NCI-H2196 (cell line): Measurements from ENCODE around the gene TGM4.
"Not testable (repeated sequence)": the region's sequence is repeated elsewhere in the genome, so short reads cannot be mapped to it uniquely, and the experiment has no call there.

Source experiments
- DNase-seq: peaks from one replicate; lab custom pipeline; 2025; ENCODE audit not compliant: unreplicated experiment; lab: John Stamatoyannopoulos, UW

The TGM4 gene

GRCh38 chr3:44913868-44914468 is 39.6 kb downstream of the TGM4 start:
- DNase-seq: peak; percentile 46

- DNase-seq: no peak
Measured at GRCh38 chr3:44914936-44915335, 40.5 kb downstream of the TGM4 start.

- DNase-seq: no peak
Measured at GRCh38 chr3:44915702-44916438, 41.5 kb downstream of the TGM4 start.

GRCh38 chr3:44918087-44918486 is 43.7 kb downstream of the TGM4 start:
- no peak for DNase-seq

- DNase-seq: no peak
Measured at GRCh38 chr3:44918581-44918980, 44.2 kb downstream of the TGM4 start.

- DNase-seq: no peak
Measured at GRCh38 chr3:44920081-44920480, 45.7 kb downstream of the TGM4 start.

- no peak for DNase-seq
Measured at GRCh38 chr3:44923632-44924456, 49.4 kb downstream of the TGM4 start.

- no peak for DNase-seq
Measured at GRCh38 chr3:44924457-44925084, 50.2 kb downstream of the TGM4 start.

- DNase-seq: no peak
Measured at GRCh38 chr3:44926172-44926571, 51.8 kb downstream of the TGM4 start.

GRCh38 chr3:44926921-44927320 is 52.5 kb downstream of the TGM4 start:
- DNase-seq: no peak

GRCh38 chr3:44927371-44927770 is 53.0 kb downstream of the TGM4 start:
- no peak for DNase-seq

- DNase-seq: no peak
Measured at GRCh38 chr3:44929782-44930181, 55.4 kb downstream of the TGM4 start.

GRCh38 chr3:44930911-44931310 is 56.5 kb downstream of the TGM4 start:
- no peak for DNase-seq

GRCh38 chr3:44931791-44932190 is 57.4 kb downstream of the TGM4 start:
- no peak for DNase-seq

- no peak for DNase-seq
Measured at GRCh38 chr3:44932271-44932670, 57.9 kb downstream of the TGM4 start.

GRCh38 chr3:44932986-44933944 is 58.9 kb downstream of the TGM4 start:
- DNase-seq: no peak

- DNase-seq: peak; percentile 14
Measured at GRCh38 chr3:44939581-44940036, 65.2 kb downstream of the TGM4 start.

- DNase-seq: no peak
Measured at GRCh38 chr3:44942202-44942921, 68.0 kb downstream of the TGM4 start.

GRCh38 chr3:44948239-44948638 is 73.8 kb downstream of the TGM4 start:
- DNase-seq: no peak

- not testable (repeated sequence) for DNase-seq
Measured at GRCh38 chr3:44949770-44950169, 75.4 kb downstream of the TGM4 start.
